Stomach smooth muscle (tissue), 2 donors: Measurements from ENCODE around the gene SVOP.
"Not testable (repeated sequence)": the region's sequence is repeated elsewhere in the genome, so short reads cannot be mapped to it uniquely, and the experiment has no call there.

Source experiments
- H3K27ac ChIP-seq: one replicate; pipeline ENCODE4 v1.7.0; 2013; ENCODE audit warnings: mild to moderate bottlenecking, low read length, inconsistent platforms
- H3K27me3 ChIP-seq, 2 donors: one replicate each; pipeline ENCODE4 v1.7.0; 2013; ENCODE audit warnings: low read length in 2 of 2; ENCODE audit not compliant: insufficient read depth in 2 of 2, control insufficient read depth in 1 of 2
- H3K36me3 ChIP-seq, 2 donors: one replicate each; pipeline ENCODE4 v1.7.0; 2013; ENCODE audit warnings: low read length in 2 of 2; ENCODE audit not compliant: control insufficient read depth in 2 of 2, insufficient read depth in 2 of 2
- H3K4me1 ChIP-seq: one replicate; pipeline ENCODE4 v1.7.0; 2013; ENCODE audit warnings: low read length; ENCODE audit not compliant: control insufficient read depth, insufficient read depth
- H3K4me3 ChIP-seq, 2 donors: one replicate each; pipeline ENCODE4 v1.7.0; 2013; ENCODE audit warnings: low read length in 2 of 2
- H3K9ac ChIP-seq, 2 donors: one replicate each; pipeline ENCODE4 v1.7.0; 2013; ENCODE audit warnings: low read length in 2 of 2, mild to moderate bottlenecking in 1 of 2
- H3K9me3 ChIP-seq, 2 donors: one replicate each; pipeline ENCODE4 v1.7.0; 2013; ENCODE audit warnings: low read length in 2 of 2; ENCODE audit not compliant: control insufficient read depth in 2 of 2
- donor health status: healthy.
- donor health status: Pancreatic carcinoma.

The SVOP gene

DNA sequence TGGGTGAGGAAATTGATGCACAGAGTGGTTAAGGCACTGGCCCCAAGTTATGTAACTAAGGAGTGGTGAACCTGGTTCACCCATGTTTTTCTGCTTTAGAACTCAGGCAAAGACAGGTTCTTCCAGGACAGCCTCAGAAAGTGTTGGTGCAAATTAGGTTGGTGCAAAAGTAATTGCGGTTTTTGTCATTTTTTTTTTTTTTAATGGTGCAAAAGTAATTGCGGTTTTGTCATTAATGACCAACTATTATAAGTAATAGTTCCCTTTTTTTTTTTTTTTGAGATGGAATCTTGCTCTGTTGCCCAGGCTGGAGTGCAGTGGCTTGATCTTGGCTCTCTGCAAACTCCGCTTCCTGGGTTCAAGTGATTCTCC lies 158.3 kb downstream of the SVOP start:
- Histone ChIP-seq H3K4me3 (no peak overlapping the region), H3K36me3 (no peaks in the 10 kb centered on the region), H3K27me3 (no peaks in the 10 kb centered on the region), H3K27ac (no peak overlapping the region), H3K9ac (no peak overlapping the region), H3K4me1 (peaks cover 6% of the 10 kb centered on the region), H3K9me3 (no peaks in the 10 kb centered on the region)

GRCh38 chr12:108861878-108862587 lies 158.8 kb downstream of the SVOP start:
- Histone ChIP-seq H3K9ac (no peak overlapping the region), H3K27me3 (no peaks in the 10 kb centered on the region), H3K9me3 (no peaks in the 10 kb centered on the region), H3K4me3 (no peak overlapping the region), H3K27ac (no peak overlapping the region), H3K4me1 (peaks cover 6% of the 10 kb centered on the region), H3K36me3 (no peaks in the 10 kb centered on the region)

GRCh38 chr12:108860443-108860842 lies 160.4 kb downstream of the SVOP start:
- Histone ChIP-seq H3K36me3 (no peaks in the 10 kb centered on the region), H3K27me3 (no peaks in the 10 kb centered on the region), H3K4me1 (peaks cover 19% of the 10 kb centered on the region), H3K9ac (no peak overlapping the region), H3K27ac (no peak overlapping the region), H3K9me3 (no peaks in the 10 kb centered on the region), H3K4me3 (no peak overlapping the region)

DNA sequence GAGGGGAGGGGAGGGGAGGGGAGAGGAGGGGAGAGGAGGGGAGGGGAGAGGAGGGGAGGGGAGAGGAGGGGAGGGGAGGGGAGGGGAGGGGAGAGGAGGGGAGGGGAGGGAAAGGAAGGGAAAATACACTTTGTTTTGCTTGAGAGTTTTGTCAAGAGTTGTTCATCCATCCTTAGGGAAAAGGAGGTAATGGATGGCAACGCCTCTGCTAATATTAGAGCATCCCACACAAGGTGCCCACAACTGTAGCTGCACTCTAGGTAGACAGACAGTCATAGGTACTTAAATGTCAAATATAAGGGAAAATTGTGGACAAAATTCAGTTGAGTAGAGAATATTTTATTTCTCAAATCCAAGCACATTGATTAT lies 161.0 kb downstream of the SVOP start:
- Histone ChIP-seq H3K27me3 (no peaks in the 10 kb centered on the region), H3K4me3 (no peak overlapping the region), H3K27ac (no peak overlapping the region), H3K36me3 (no peaks in the 10 kb centered on the region), H3K9me3 (no peaks in the 10 kb centered on the region), H3K9ac (no peak overlapping the region), H3K4me1 (peaks cover 21% of the 10 kb centered on the region)

GRCh38 chr12:108859141-108859922 lies 161.5 kb downstream of the SVOP start:
- not testable (repeated sequence) for H3K27ac ChIP-seq, H3K9ac ChIP-seq, H3K9me3 ChIP-seq, H3K4me3 ChIP-seq, H3K36me3 ChIP-seq, H3K27me3 ChIP-seq
- peaks cover 26% of the 10 kb centered on the region for H3K4me1 ChIP-seq

- peak overlapping the region; percentile 42 to 51 for H3K9ac ChIP-seq
- H3K27me3 ChIP-seq, result no peaks in the 10 kb centered on the region
- H3K4me1 ChIP-seq, result peaks cover 34% of the 10 kb centered on the region
- H3K4me3 ChIP-seq, result peak overlapping the region; percentile 1 to 68
- H3K36me3 ChIP-seq, result no peaks in the 10 kb centered on the region
- H3K9me3 ChIP-seq, result no peaks in the 10 kb centered on the region
- no peak overlapping the region for H3K27ac ChIP-seq
These were observed 162.4 kb downstream of the SVOP start for GRCh38 chr12:108858311-108859074.
